ENCODE data around the gene KIAA1328.

DNA sequence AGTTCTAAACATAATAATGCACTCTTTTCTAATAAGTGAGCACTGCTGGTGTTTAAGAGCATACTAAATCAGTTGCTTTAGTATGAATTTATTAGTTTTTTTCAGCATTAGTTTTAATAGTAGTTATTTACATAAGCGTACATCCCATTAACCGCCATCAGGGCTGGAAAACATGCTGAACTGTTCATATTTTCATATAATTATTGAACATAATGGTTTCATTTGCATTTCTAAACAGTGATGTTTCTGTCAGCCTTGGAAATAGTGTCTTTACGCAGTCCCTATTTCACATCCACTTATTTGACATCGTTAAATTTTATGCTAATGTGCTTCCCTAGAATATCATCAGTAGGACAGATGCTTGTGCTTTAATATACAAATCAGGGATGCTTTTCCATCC is 71.5 kb downstream of the KIAA1328 start:
- TF ChIP-seq, protein P1, sequence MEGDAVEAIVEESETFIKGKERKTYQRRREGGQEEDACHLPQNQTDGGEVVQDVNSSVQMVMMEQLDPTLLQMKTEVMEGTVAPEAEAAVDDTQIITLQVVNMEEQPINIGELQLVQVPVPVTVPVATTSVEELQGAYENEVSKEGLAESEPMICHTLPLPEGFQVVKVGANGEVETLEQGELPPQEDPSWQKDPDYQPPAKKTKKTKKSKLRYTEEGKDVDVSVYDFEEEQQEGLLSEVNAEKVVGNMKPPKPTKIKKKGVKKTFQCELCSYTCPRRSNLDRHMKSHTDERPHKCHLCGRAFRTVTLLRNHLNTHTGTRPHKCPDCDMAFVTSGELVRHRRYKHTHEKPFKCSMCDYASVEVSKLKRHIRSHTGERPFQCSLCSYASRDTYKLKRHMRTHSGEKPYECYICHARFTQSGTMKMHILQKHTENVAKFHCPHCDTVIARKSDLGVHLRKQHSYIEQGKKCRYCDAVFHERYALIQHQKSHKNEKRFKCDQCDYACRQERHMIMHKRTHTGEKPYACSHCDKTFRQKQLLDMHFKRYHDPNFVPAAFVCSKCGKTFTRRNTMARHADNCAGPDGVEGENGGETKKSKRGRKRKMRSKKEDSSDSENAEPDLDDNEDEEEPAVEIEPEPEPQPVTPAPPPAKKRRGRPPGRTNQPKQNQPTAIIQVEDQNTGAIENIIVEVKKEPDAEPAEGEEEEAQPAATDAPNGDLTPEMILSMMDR (IDR thresholded peaks at IDR 0.05) = no peak
- TF ChIP-seq EZH2phosphoT487 (IDR thresholded peaks at IDR 0.05) (no peak), EZH2 (IDR thresholded peaks at IDR 0.05) (no peak)

All from neural progenitor cell (in vitro differentiated cells).